BJ (cell line): ENCODE measurements around the gene TRIM71. TPM values are rescaled to one million over a fixed set of nuclear protein-coding genes. Genes with fewer than 3 reads are reported as not detected.
"Not testable (repeated sequence)": the region's sequence is repeated elsewhere in the genome, so short reads cannot be mapped to it uniquely, and the experiment has no call there.

ENCODE experiments used
- CTCF ChIA-PET: fragments of 350-600 bp; formaldehyde crosslinking; extraction: SDS; loops from one replicate; lab custom pipeline; 2021; ENCODE audit warnings: antibody characterized with exemption, inconsistent platforms; lab: Yijun Ruan, JAX
- POLR2A ChIA-PET: fragments of 300-600 bp; sonication (Branson Sonifier 250); formaldehyde crosslinking; extraction: SDS; loops from one replicate; lab custom pipeline; 2021; ENCODE audit warnings: antibody characterized with exemption; lab: Charles Lee
- DNase-seq: peaks from one replicate; pipeline ENCODE4 v3.0.0-alpha.2; 2011; ENCODE audit warnings: low read depth
- H3K27me3 ChIP-seq: 2 replicates; pipeline ENCODE4 v1.6.0; 2011; ENCODE audit warnings: low read length; ENCODE audit not compliant: control insufficient read depth, insufficient read depth
- H3K36me3 ChIP-seq: 2 replicates; pipeline ENCODE4 v1.5.1; 2011; ENCODE audit warnings: low read length; ENCODE audit not compliant: control insufficient read depth, insufficient read depth
- H3K4me3 ChIP-seq: 2 replicates; pipeline ENCODE4 v1.5.1; 2011; ENCODE audit warnings: low read depth, mild to moderate bottlenecking, control low read depth, low read length
- CTCF ChIP-seq: IDR thresholded peaks from 2 replicates; pipeline ENCODE4 v1.5.1; 2011; ENCODE audit warnings: low read depth, mild to moderate bottlenecking, control low read depth, inconsistent platforms, low read length, moderate library complexity; ENCODE audit not compliant: insufficient read depth
- polyA plus RNA-seq: library from polyadenylated mRNA; depleted of rRNA; stranded (reverse); fragments of >200 nt; gene quantifications from 2 replicates; pipeline ENCODE4 v1.2.3, GENCODE V29; 2011; rRNA removed

The TRIM71 gene
- polyA plus RNA-seq, 1 experiment: not detected

- H3K36me3 ChIP-seq: no peaks in the 10 kb centered on the region
- no peak for TF ChIP-seq CTCF
- POLR2A ChIA-PET: no interaction called here
- DNase-seq: no peak
- CTCF ChIA-PET: no interaction called here
- no peaks in the 10 kb centered on the region for H3K27me3 ChIP-seq
- no peak overlapping the region for H3K4me3 ChIP-seq
Measured at GRCh38 chr3:32940726-32941125, 122.9 kb downstream of the TRIM71 start.

- POLR2A ChIA-PET: no interaction called here
- DNase-seq: no peak
- H3K36me3 ChIP-seq: no peaks in the 10 kb centered on the region
- no peak for TF ChIP-seq CTCF
- no peak overlapping the region for H3K4me3 ChIP-seq
- CTCF ChIA-PET: no interaction called here
- no peaks in the 10 kb centered on the region; the same call in 1 of the 2 replicates for H3K27me3 ChIP-seq
Measured at GRCh38 chr3:32945136-32945535, 127.3 kb downstream of the TRIM71 start.

GRCh38 chr3:32945598-32945997, 127.8 kb downstream of the TRIM71 start:
- H3K36me3 ChIP-seq, H3K27me3 ChIP-seq, DNase-seq, H3K4me3 ChIP-seq, CTCF ChIA-PET, POLR2A ChIA-PET: not testable (repeated sequence)

- no peak for TF ChIP-seq CTCF
- no peak overlapping the region for H3K4me3 ChIP-seq
- CTCF ChIA-PET: interaction anchor here (0.7 to 3.4 kb wide), 21 partner anchors 11 to 839 kb away, joined by 3 to 54 read pairs (median 4); no protein-coding TSS in a partner anchor
- no peaks in the 10 kb centered on the region for H3K36me3 ChIP-seq
- no peak for DNase-seq
- H3K27me3 ChIP-seq: no peaks in the 10 kb centered on the region; the same call in 1 of the 2 replicates
- POLR2A ChIA-PET: no interaction called here
Measured at GRCh38 chr3:32946973-32947788, 129.4 kb downstream of the TRIM71 start.

Other genes starting within 250 kb of the TRIM71 start
- gene DYNC1LI1, start 247.1 kb upstream of the TRIM71 start, polyA plus RNA-seq: 15.9 and 26.9 TPM in 2 replicates
- gene CNOT10, start 132.8 kb upstream of the TRIM71 start, polyA plus RNA-seq: 20.0 and 26.4 TPM in 2 replicates
- gene CCR4, start 133.6 kb downstream of the TRIM71 start, polyA plus RNA-seq: not detected in 2 replicates